Dermis blood vessel endothelial cell (primary cell): ENCODE data around the gene ARSI. TPM values are rescaled to one million over a fixed set of nuclear protein-coding genes. Genes with fewer than 3 reads are reported as not detected.
A peak's percentile ranks its signal among the peaks of the same experiment; 100 is the strongest.

Experiments used
- DNase-seq: peaks from one replicate; pipeline ENCODE4 v3.0.0; 2010
- total RNA-seq: library from RNA; depleted of rRNA; stranded (reverse); fragments of >200 nt; gene quantifications from 2 replicates; pipeline ENCODE4 v1.2.3, GENCODE V29; 2014

The ARSI gene
- total RNA-seq, 1 donor from 2014 or later, result 0.68 TPM

DNA sequence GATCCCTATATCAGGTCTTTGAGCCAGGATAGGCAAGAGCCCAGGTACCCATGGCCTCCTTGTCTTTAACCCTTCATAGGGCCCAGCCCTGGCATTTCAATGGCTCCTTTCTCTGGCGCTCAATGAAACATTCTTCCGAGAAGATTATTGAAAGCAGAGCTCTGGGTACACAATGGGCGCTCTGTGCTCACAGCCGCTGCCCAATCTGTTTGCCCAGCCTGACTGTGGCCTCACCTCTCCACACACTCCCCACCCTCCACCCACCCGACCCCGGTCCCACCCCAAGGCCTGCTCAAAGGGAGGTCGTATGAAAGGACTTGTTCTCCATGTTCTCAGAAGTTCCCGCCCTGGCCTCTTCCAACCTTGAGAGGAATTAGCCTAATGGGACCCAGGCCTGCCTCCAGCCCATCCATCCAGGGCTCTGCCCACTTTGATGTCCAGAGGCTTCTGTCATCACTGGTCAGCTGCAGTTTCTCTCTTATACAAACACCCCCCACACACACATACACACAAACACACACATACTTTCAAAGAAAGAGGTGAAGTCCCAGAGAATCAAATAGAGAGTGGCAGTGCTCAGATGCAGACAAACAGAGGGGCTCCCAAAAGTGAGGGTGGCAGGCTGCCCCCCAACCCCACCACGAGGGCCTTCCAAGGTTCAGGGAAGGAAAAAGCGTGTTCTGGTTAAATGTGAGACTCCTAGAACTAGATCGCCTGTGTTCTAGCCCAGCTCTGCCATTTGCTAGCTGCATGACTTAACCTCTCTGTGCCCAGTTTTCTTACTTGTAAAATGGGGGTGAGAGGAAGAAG, 5.1 kb upstream of the ARSI start:
- DNase-seq, result no peak

DNA sequence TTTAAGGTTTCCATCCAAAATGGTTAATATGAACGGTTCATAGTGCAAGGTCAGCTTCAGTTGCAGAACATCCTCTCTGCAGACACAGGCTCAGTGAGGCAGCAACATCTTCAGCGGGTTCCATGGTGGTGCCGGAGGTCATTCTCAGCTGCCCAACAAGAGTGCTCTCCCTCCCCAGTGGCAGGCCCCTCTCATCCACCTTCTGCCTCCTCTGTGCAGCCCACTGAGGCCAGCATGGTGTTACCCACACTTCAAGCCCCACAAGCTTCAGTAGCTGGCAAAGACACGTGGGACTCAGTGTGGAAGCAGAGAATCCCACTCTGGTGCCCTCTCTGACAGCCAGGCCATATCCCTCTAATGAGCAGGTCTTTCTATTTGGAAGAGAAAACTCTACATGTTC, 4.1 kb upstream of the ARSI start:
- DNase-seq, result no peak

DNA sequence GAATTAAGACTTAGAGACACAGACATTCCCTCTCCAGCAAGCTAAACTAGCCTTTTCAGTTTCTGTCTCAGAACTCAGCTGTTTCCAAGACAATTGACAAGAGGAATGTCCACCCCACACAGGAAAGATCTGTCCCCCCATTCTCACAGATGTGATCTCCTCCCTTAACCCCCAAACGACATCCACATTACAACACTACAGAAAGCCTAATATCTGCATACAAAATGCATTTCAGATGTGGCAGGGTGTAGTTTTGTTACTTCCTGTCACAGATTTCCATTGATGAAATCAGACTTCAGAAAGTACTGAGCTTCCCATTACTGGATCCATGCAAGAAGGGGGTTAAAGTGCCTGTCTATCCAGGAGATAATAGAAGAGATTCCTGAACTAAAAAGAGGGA, 2.9 kb upstream of the ARSI start:
- no peak for DNase-seq

DNA sequence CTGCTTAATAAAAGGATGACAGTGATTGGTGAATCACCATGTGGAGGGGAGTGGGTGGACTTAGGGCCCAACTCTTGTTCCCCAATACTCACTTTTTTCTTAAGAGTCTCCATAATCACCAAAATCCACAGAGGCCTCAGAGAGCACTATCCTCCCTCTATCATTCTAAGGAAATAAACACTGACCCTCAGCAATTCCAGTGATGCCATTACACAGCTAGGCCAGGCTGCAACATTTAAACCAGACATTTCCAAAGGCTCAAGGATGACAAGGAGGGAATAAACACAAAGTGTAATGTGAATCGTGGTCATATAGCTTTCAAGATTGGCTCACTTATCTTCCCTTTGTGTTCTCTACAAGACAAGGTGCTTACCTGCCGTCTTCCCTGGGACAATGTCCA, 2.4 kb upstream of the ARSI start:
- DNase-seq, result no peak

DNA sequence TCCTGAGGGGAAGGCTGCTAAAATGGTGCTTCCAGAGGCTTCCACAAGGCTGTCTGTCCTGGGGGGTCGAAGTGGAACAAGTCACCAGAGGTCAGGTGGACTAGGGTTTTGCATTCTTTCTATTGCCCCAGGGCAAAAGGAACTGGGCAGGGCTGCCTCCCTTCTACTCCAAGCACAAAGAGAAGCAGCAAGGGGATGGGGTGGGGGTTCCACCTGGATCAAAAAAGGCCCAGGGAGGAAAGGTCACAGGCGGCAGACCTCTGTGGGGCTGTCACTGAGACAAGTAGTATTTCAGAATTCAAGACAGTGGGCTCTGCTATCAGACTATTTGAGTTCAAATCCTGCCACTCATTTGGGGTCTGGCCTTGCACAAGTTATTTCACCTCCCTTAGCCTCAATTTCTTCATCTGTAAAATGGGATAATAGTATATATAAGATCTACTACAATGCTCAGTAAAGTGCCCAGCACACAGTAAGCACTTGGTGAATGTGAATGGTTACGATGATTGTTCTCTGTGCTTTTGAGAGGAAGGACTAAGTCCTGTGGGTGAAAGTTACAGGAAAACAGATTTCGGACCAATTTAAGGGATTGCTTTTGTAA, 1.9 kb upstream of the ARSI start:
- DNase-seq, result no peak

DNA sequence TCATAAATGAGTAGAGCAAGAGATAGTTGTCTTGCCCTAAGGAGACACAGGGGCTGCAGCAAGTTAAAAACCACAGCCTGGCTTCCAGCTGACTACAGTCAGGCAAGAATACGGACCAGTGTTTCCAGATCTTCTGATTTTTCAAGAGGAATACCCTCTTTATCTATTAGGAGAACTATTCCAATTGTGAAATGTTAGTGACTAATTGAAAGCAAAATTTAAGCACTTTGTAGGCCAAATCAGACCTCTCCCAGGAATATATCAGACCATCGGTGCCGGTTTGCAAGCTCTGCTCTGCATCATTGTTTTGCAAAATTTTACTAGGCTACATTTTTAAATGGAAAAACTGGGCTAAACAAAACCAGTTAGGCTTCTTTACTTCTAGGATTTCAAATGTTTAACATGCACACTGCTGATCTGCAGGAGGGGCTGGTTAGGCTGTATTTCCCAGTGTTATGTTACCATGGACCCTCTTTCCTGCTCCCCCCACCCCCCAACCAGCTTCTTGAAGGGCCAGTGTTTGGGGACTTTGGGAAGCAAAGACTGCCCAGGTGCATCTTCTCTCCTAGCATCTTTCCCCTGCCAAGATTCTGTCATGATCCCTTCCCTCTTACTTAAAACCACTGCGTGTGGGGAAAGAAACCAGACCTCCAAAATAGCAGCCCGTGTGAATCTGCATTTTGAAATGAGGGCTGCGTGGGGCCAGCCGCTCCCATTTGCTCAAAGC, 1.1 kb upstream of the ARSI start:
- DNase-seq, result no peak

DNA sequence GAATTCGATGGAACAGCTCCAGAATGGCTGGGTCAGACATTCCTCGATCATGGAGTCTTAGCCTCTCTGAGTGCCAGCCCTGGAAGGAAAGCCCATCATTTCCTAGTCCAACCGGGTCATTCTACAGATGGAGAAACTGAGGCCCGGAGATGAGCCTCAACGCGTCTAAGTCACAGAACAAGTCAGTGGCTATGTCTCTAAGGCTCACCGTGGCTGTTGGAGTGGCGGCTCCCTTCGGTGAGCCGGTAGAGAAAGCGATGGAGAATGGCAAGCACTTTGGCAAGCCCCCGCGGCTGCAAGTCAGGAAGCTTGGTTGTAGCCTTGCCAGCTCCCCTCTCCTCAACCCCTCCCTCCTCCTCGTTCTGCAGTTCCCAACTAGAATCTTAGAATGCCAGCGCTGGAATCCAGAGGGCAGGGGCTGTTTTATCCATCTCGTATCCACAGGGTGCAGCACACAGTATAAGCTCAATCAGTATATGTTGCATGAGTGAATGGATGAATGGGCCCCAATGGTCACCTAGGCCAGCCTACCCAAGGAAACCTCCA, 438 bp upstream of the ARSI start:
- DNase-seq, result peak; percentile 21

DNA sequence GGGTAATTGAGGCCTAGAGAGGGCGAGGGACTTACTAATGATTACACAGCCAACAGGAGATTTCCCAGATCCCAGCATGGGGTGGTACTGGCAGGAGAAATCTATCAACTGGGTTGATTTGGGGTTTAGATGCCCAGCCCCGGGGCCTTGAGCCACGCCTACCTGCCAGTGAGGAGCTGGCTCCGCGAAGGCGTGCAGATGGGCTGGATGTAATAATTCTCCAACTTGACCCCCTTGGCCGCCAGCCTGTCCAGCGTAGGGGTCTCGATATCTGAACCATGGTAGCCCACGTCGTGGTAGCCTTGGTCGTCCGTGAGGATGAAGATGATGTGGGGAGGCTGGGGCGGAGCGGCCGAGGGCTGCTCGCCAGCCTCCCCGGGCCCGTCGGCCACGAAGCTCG, 804 bp downstream of the ARSI start:
- DNase-seq, result no peak

DNA sequence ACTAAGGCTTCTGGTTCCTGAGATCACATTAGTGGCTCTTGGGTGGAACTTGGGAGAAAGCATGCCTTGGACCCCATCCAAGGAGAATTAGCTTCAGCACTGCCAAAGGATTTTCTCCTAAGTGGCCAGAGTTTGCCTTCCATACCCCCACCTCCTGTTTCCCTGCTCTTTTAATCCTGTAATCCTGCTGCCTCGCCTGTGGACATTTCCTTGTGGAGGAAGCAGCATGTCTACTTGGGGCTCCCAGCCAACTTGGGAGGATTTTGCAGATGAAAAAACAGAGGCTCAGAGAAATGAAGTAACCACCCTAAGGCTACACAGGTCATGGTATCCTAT, 1.6 kb downstream of the ARSI start:
- no peak for DNase-seq

DNA sequence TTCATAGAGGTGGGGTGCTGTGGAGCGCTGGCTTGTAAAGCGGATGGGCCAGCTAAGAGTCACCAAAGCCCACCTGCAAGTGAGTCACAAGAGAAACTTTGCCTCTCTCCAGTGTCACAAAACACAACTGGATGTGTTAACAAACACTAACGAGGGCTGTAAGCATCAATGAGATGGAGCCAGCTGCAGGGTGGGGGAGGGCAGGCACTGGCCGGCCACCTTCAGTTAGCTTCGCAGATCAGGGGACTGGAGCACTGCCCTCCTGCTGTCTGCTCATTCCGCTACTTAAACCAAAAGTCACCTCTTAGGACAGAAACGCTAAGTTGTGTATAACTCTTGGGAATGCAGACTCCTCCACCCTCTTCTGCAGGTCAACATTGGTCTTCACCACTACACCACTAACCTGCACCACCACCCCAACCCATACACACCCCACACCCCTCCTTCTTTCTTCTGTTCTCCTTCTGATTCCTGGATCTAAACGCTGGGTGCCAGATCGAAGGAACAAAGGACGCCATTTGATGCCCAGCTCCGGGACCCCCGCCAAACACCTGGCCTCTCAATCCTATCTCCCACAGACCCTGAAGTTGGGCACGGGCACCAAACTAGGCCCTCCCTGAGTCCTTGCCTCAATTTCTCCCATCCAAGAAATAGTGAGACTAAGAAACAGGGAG, 2.1 kb downstream of the ARSI start:
- no peak for DNase-seq

DNA sequence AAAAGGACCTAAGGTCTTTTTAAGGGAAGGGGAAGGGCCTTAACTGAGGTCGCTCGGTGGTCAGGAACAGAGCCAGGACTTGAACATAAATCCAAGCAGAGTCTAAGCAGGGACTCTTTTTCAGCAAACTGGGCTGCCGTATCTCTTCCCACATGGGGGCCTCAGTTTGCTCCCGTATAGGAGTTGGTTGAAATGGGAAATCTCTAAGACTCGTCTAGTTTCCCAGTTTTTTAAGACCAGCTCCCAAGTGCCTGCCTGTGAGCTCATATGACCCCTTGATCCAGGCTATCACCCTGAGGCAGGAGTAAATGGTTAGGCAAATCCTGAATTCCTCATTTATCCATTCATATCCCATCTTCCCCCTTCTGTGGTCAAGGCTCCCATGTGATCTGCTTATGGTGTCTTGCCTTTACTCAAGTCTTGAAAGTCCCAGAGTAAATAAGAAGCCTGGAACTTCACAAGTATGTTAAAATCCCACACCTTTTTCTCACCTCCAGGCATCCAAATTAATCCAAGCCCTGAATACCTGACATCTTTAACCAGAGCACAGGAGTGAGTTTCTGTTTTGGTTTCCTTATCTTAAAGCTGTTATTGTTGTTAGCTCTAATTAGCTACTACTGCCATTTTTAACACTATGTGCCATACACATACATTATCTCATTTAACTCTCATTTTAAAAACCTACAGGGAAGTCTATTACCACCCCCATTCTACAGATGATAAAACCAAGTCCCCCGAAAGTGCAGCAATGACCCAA, 3.0 kb downstream of the ARSI start:
- DNase-seq, result no peak

DNA sequence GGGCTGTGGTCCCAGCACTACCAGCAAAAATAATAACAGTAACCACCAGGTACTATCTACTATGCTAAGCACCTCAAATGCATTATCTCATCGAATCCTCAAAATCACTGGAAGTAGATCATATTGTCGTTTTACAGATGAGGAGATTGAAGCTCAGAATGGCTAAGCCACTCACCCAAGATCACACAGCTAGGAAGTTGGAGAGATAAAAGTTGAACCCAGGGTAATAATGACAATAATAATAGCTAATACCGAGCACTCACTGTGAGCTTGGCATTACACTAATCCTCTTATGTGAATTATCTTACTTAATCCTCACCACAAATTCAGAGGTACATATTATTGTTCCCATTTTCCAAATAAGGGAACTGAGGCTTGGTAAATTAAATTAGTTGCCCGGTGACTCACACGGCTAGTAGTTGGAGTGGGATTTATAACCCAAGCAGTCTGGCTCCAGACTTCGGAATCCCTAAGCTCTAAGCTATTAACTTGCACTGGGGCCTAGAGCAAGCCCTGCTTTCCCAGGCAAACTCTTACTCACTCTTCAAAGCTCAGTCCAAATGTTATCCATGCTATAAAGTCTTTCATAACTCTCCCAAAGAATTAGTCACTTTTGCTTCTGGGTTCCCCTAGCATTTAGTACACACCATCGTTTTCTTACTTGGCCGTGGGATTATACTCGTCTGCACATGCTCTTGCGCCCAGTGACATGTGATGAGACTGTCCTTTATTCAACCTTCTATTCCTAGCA, 3.8 kb downstream of the ARSI start:
- DNase-seq, result no peak

DNA sequence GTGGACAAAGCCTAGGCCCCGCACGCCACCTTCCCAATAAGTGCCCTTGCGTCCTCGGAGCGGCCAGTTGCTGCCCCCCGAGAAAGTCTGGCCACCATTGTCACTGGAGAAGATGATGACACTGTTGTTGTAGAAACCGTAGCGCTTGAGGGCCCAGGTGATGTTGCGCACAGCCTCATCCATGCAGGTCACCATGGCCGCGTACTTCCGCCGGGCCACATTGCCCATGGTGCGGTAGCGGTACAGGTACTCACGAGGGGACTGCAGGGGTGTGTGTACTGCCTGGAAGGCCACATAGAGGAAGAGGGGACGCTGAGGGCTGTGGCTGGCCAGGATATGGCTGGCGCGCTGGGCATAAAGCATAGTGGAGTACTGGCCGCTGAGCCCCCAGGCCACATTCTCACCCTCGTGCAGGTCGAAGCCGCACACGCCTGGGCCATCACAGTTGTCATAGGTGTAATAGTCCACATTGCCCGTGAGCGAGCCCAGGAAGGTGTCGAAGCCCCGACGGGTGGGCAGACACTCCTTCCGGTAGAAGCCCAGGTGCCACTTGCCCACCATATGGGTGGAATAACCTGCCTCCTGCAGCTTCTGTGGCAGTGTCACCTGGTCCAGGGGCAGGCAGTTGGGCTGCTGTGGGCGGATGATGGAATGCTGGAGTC, 4.6 kb downstream of the ARSI start:
- DNase-seq, result no peak

DNA sequence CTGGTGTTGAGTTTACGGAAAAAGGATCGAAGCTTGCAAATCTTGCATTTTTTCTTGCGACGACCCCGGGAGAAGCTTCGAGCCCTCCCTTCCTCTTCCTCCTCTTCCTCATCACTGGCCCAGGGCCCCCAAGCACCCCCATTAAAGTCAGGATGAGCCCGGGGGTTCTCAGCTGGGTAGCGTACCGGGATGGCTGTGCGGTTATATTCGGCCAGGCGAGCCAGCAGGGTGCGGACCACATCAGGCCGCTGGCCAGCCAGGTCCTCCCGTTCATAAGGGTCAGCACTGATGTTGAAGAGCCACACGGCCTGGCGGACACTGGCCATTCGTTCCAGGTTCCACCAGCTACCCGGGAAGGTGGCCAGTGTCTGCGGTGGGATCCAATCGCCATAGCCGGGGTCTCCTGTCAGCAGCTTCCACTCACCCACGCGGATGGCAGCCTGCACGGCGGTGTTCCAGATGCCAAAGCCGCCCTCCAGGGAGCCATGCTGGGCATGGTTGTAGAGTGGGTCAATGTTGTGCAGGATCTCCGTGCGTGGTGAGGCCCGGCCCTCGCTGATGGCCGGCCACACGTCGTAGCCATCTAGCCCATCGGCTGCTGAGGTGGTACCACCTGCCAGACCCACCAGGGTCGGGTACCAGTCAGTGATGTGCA, 5.3 kb downstream of the ARSI start:
- DNase-seq, result no peak

DNA sequence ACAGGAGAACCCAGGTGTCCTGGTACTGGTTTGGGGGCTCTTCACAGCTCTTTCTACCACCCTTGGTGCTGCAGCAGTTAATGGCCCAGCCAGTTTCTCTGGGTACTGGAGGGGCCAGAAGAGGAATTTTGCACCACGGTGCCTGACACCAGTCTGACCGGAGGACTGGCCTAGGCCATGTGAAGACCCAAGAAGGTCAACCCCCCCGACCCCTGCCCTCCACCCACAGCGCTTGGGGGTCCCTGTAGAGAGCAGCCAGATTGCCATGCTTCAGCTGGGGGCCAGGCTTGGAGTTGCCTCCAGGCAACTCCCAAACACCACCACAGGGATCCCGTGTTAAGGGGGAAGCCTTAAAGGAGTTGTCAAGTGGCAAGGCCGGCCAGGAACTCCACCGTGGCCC, 6.2 kb downstream of the ARSI start:
- no peak for DNase-seq

DNA sequence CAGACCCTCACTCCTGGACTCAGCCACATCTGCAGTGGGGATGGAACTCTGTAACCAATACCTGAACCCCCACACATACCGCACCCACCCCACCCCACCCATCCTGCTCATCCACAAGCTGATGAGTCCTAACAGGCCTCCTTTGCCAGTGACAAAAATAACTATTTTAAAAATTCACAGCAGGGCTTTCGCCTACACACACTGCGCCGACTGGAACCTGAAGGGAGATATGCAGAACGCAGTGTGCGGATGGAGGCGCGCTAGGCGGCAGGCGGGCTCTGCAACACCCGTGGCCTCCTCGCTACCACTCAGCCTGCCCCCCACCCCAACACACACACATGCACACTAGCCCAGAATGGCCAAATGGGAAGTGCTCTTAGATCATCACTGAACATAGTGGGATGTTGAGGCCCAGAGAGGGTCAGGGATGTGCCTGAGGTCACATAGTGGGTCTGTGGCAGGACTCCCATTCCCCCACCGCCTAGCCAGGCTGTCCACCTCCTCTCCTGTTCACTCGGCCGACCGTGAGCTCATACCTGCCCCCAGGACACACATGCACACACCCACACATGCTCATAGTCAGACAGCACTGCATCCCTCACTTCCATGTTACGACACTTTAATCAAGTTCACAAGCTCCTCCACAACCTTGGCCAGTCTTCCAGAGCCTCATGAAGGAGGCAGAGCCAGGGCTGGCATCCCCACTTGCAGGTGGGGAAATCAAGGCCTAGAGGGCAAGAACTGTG, 6.8 kb downstream of the ARSI start:
- DNase-seq, result no peak

DNA sequence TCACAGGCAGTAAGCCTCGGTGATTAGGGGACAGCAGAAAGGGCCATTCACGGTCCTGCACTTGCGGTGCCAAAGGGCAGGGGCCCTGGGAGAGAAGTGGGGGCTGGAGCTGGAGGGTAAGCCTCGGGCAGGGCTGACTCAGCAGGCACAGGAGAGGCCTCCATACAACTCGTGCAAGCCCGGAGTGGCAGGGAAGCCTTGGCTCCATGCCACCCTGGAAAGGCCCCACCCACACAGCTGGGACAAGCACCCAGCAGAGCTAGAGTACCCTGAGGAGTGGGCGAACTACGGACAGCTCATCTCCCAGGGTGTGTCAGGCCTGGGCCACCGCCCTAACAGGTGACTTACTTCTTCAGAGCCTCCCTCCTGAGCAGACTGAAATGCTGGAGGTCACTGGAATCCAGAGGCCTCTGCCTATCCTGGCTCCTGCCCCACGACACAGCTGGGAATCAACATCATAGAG, 7.5 kb downstream of the ARSI start:
- peak; percentile 13 for DNase-seq

DNA sequence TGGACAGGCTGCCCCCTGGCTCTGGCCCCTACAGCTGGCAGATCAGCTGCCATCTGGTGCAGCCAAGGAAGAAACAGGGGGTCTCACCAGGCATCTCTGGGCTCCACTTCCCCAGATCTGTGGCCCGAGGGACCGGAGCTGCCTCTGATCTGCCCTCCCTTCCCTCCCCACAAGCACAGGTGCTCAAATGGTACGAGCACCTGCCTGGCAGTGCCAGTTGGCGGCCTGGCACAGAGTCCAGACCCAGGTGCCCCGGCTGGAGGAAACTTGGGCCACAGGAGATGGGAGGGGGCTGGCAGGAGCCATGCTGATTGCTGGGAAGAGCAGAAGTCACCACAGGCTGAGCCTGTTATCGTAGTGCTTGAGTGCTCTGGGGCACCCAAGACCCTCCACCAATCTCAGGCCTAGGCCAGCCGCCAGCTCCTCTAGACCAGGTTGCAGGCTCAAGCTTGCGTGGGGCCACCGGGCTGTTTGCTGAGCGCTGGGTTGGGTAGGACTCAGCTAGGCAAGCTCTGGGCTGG, 8.1 kb downstream of the ARSI start:
- DNase-seq, result no peak
